Panc1 (cell line): ENCODE data around the gene TRAM2.

Source experiments
- CTCF ChIP-seq: fragments of 450-650 bp; IDR thresholded peaks from 2 replicates; pipeline ENCODE4 v1.5.1; 2017; ENCODE audit warnings: mild to moderate bottlenecking
- POLR2AphosphoS5 ChIP-seq: IDR thresholded peaks from 2 replicates; pipeline ENCODE4 v1.6.1; 2012; ENCODE audit warnings: mild to moderate bottlenecking, low read depth, low read length, moderate library complexity
- REST ChIP-seq, 2 experiments: IDR thresholded peaks; 2 replicates each; pipeline ENCODE4 v1.6.1; 2011 to 2012; ENCODE audit warnings: low read depth in 2 of 2, control low read depth in 1 of 2, low read length in 1 of 2, mild to moderate bottlenecking in 1 of 2, moderate library complexity in 1 of 2; ENCODE audit not compliant: insufficient read depth in 1 of 2
- SIN3A ChIP-seq: IDR thresholded peaks from 2 replicates; pipeline ENCODE4 v1.6.1; 2012; ENCODE audit warnings: low read depth, mild to moderate bottlenecking, low read length, moderate library complexity, borderline replicate concordance; ENCODE audit not compliant: insufficient read depth
- TCF7L2 ChIP-seq: IDR thresholded peaks from 2 replicates; pipeline ENCODE4 v1.6.1; 2011; ENCODE audit warnings: mild to moderate bottlenecking, low read depth, low read length, inconsistent platforms

GRCh38 chr6:52612336-52613054 lies 35.6 kb upstream of the TRAM2 start:
- TF ChIP-seq CTCF (no peak), SIN3A (no peak), REST (IDR thresholded peaks at IDR 0.05; ENCODE audit: insufficient read depth in 1 of 2, low read depth in 2 of 2, low read length in 1 of 2) (no peak), TCF7L2 (no peak), POLR2AphosphoS5 (no peak)
